ENCODE data around the gene RAI1. TPM values are rescaled to one million over a fixed set of nuclear protein-coding genes. Genes with fewer than 3 reads are reported as not detected.
A peak's percentile ranks its signal among the peaks of the same experiment; 100 is the strongest.

Gene RAI1
- total and polyA plus RNA-seq, 2 of the 13 experiments (the other 11 are each of a cell fraction or from before 2014, with no cell fraction given) = 3.4 to 5.2 TPM

- TF ChIP-seq PATZ1 (CRISPR knock-in tag; IDR thresholded peaks at IDR 0.05) = peak; percentile 39; the same call in 1 of the 2 replicates
- TF ChIP-seq ZSCAN12 (CRISPR knock-in tag; IDR thresholded peaks at IDR 0.05) = peak; percentile 83
- TF ChIP-seq REXO4 (CRISPR knock-in tag; IDR thresholded peaks at IDR 0.05; ENCODE audit: borderline replicate concordance) = 0 out of 2 replicates have a peak, but pooled peaks have one; percentile 45
- no peak; the same call in none of the 2 replicates for TF ChIP-seq ZNF232 (CRISPR knock-in tag; IDR thresholded peaks at IDR 0.05; ENCODE audit: borderline replicate concordance)
- no peak for TF ChIP-seq SP1 (IDR thresholded peaks at IDR 0.05)
- TF ChIP-seq SP1 (CRISPR knock-in tag; IDR thresholded peaks at IDR 0.05) = peak; percentile 48
- TF ChIP-seq RCOR2 (CRISPR knock-in tag; IDR thresholded peaks at IDR 0.05) = peak; percentile 63; the same call in 1 of the 2 replicates
- TF ChIP-seq ZNF33B (CRISPR knock-in tag; IDR thresholded peaks at IDR 0.05) = no peak
- peak; percentile 88; the same call in 1 of the 2 replicates for TF ChIP-seq DMAP1 (CRISPR knock-in tag; IDR thresholded peaks at IDR 0.05)
- no peak for TF ChIP-seq SNAPC4 (CRISPR knock-in tag; IDR thresholded peaks at IDR 0.05)
- 0 out of 2 replicates have a peak, but pooled peaks have one; percentile 72 for TF ChIP-seq SMYD3 (CRISPR knock-in tag; IDR thresholded peaks at IDR 0.05)
- TF ChIP-seq SNAPC2 (CRISPR knock-in tag; IDR thresholded peaks at IDR 0.05) = peak; percentile 65
- TF ChIP-seq ZFP41 (CRISPR knock-in tag; IDR thresholded peaks at IDR 0.05; ENCODE audit: borderline replicate concordance) = no peak
- TF ChIP-seq E2F5 (CRISPR knock-in tag; conservative IDR thresholded peaks at IDR 0.05) = no peak
- TF ChIP-seq SNAPC5 (CRISPR knock-in tag; IDR thresholded peaks at IDR 0.05; ENCODE audit: borderline replicate concordance) = peak; percentile 51; the same call in 1 of the 2 replicates
- TF ChIP-seq TRAFD1 (CRISPR knock-in tag; IDR thresholded peaks at IDR 0.05; ENCODE audit: borderline replicate concordance) = no peak
- TF ChIP-seq BHLHE40 (IDR thresholded peaks at IDR 0.05; ENCODE audit: low read length) = peak; percentile 83
- TF ChIP-seq ZBTB44 (CRISPR knock-in tag; IDR thresholded peaks at IDR 0.05) = no peak
- no peak; the same call in 1 of the 2 replicates for TF ChIP-seq GATAD1 (CRISPR knock-in tag; IDR thresholded peaks at IDR 0.05)
Observed at GRCh38 chr17:17836250-17836817, 155.1 kb downstream of the RAI1 start (continued).

Measured in HepG2 (cell line).